Sigmoid colon (tissue), 4 donors: Measurements from ENCODE around the gene LUC7L3.

Source experiments
- EP300 ChIP-seq, 4 donors: sonication (generic); formaldehyde crosslinking; IDR thresholded peaks; one replicate each; pipeline ENCODE4 v1.6.1; 2017; ENCODE audit warnings: antibody characterized with exemption in 4 of 4
- POLR2A ChIP-seq, 2 donors: fragments of 450-650 bp; IDR thresholded peaks; one replicate each; pipeline ENCODE4 v1.6.1; 2016; ENCODE audit warnings: antibody characterized with exemption in 2 of 2, mild to moderate bottlenecking in 2 of 2, moderate library complexity in 2 of 2
- POLR2AphosphoS5 ChIP-seq, 4 donors: sonication (generic); formaldehyde crosslinking; IDR thresholded peaks; one replicate each; pipeline ENCODE4 v1.6.1; 2017; ENCODE audit warnings: antibody characterized with exemption in 4 of 4
- TF ChIP-seq, protein P1 (sequence below), 4 experiments: fragments of 450-650 bp in 3 of 4; fragments of 200-600 bp in 1 of 4; IDR thresholded peaks; one replicate each; pipeline ENCODE4 v1.5.1; 2016 to 2019; ENCODE audit warnings: antibody characterized with exemption in 4 of 4, mild to moderate bottlenecking in 3 of 4, moderate library complexity in 2 of 4

DNA sequence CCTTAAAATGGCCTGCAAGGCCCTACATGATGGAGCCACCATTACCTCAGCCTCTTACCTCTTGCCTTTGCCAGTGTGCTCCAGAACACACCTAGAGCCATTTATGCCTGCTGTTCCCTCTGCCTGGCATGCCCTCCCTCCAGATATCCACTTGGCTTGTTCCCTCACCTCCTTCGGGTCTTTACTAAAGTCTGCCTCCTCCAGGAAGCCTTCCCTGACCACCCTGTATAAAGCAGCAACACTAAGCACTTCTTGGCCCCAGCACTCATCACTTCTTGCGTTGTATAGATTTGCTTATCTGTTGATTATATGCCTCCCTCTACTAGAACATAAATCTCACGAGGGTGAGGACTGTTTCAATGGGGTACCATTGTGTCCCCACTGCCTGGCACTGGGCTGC lies 37.0 kb upstream of the LUC7L3 start:
- TF ChIP-seq, protein P1, sequence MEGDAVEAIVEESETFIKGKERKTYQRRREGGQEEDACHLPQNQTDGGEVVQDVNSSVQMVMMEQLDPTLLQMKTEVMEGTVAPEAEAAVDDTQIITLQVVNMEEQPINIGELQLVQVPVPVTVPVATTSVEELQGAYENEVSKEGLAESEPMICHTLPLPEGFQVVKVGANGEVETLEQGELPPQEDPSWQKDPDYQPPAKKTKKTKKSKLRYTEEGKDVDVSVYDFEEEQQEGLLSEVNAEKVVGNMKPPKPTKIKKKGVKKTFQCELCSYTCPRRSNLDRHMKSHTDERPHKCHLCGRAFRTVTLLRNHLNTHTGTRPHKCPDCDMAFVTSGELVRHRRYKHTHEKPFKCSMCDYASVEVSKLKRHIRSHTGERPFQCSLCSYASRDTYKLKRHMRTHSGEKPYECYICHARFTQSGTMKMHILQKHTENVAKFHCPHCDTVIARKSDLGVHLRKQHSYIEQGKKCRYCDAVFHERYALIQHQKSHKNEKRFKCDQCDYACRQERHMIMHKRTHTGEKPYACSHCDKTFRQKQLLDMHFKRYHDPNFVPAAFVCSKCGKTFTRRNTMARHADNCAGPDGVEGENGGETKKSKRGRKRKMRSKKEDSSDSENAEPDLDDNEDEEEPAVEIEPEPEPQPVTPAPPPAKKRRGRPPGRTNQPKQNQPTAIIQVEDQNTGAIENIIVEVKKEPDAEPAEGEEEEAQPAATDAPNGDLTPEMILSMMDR (IDR thresholded peaks at IDR 0.05): no peak
- TF ChIP-seq POLR2A (IDR thresholded peaks at IDR 0.05) (no peak), POLR2AphosphoS5 (IDR thresholded peaks at IDR 0.05) (no peak), EP300 (IDR thresholded peaks at IDR 0.05) (no peak)
